Right lobe of liver (tissue), 6 donors: ENCODE data around the gene UVRAG. TPM values are rescaled to one million over a fixed set of nuclear protein-coding genes. Genes with fewer than 3 reads are reported as not detected.

ENCODE experiments used
- ATAC-seq, 4 donors: fragments of 200-7000 bp; cut with Tn5 transposase; one replicate each; pipeline ENCODE4 v1.9.1; 2020; ENCODE audit warnings: mild to moderate bottlenecking in 4 of 4, moderate library complexity in 4 of 4
- DNase-seq, 3 donors: peaks; one replicate each; pipeline ENCODE4 v3.0.0-alpha.2; 2020
- H3K27ac ChIP-seq, 3 donors: fragments of 200-600 bp; one replicate each; pipeline ENCODE4 v1.8.0; 2022
- H3K27me3 ChIP-seq, 2 donors: fragments of 200-600 bp; one replicate each; pipeline ENCODE4 v1.8.0; 2022
- H3K36me3 ChIP-seq, 4 donors: fragments of 200-600 bp; sonication (generic) in 1 of 4; one replicate each; pipeline versions ENCODE4 v1.5.1 to v1.8.0; 2017 to 2022; ENCODE audit warnings: control low read depth in 1 of 4
- H3K4me1 ChIP-seq, 4 donors: fragments of 200-600 bp; sonication (generic) in 1 of 4; one replicate each; pipeline versions ENCODE4 v1.5.1 to v1.8.0; 2017 to 2022; ENCODE audit warnings: control low read depth in 1 of 4
- H3K4me3 ChIP-seq, 3 donors: fragments of 200-600 bp; one replicate each; pipeline ENCODE4 v1.8.0; 2022
- H3K9me3 ChIP-seq, 4 donors: fragments of 200-600 bp; sonication (generic) in 1 of 4; one replicate each; pipeline versions ENCODE4 v1.5.1 to v1.8.0; 2017 to 2022; ENCODE audit warnings: control low read depth in 1 of 4
- POLR2A ChIP-seq: fragments of 450-650 bp; IDR thresholded peaks from one replicate; pipeline ENCODE4 v1.6.1; 2017; ENCODE audit warnings: antibody characterized with exemption, mild to moderate bottlenecking
- WGBS: methylation state at CpG from one replicate; pipeline ENCODE4 v1.1.6; 2018; ENCODE audit warnings: low coverage, low lambda C conversion rate; ENCODE audit not compliant: insufficient coverage; ENCODE audit errors: missing lambda C conversion rate; 5-methylcytosine and 5-hydroxymethylcytosine counted together
- intact Hi-C, 2 donors: fragments of 100-400 bp; cut with DNase I; formaldehyde crosslinking; loops; one replicate each; pipeline versions ENCODE4 v1.11.2 to v1.14.1; 2022
- total RNA-seq, 6 experiments: library from RNA; depleted of rRNA in 2 of 6; stranded (reverse); fragments of >200 nt in 2 of 6; fragmentation: NEBNext Ultra II Directional in 3 of 6; extraction: Animal tissue kit (Norgen Biotek cat#: 25700) in 3 of 6; gene quantifications; one replicate each; pipeline versions ENCODE4 v1.1.0 to v1.2.4, GENCODE V29; 2016 to 2023
- TF ChIP-seq, protein P1 (sequence below), 4 donors: fragments of 200-600 bp in 3 of 4; fragments of 450-650 bp in 1 of 4; IDR thresholded peaks; one replicate each; pipeline versions ENCODE4 v1.5.1 to v1.8.0; 2016 to 2022; ENCODE audit warnings: antibody characterized with exemption in 4 of 4, mild to moderate bottlenecking in 2 of 4
- donor health status: DM: no; HTN: yes; CAD: no.
- donor health status: DM: no; HTN: no; CAD: no.
- donor health status: DM: no; HTN: no; CAD: no.
- donor health status: DM: no; HTN: yes; CAD: no.
- donor health status: DM: no; HTN: yes; CAD: no.

Gene UVRAG
- total RNA-seq, 6 experiments from 2014 or later = 8.8 to 12.6 (median 10.3) TPM

DNA sequence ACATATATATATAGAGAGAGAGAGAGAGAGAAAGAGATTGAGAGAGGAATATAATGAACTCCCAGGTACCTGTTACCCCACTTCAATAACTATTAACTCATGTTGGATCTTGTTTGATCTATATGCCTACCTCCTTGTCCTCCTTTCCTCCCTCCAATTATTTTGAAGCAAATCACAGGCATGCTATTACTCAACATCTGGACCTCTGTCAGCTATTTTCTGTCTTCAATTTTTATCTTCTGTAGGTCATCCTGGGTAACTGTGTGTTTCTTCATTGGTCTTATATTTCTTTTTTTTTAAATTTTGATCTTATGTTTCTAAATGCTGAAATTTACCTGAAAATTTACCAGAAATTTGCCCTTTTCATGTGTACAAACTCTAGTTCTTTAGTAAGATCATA is 24.8 kb downstream of the UVRAG start:
- TF ChIP-seq, protein P1, sequence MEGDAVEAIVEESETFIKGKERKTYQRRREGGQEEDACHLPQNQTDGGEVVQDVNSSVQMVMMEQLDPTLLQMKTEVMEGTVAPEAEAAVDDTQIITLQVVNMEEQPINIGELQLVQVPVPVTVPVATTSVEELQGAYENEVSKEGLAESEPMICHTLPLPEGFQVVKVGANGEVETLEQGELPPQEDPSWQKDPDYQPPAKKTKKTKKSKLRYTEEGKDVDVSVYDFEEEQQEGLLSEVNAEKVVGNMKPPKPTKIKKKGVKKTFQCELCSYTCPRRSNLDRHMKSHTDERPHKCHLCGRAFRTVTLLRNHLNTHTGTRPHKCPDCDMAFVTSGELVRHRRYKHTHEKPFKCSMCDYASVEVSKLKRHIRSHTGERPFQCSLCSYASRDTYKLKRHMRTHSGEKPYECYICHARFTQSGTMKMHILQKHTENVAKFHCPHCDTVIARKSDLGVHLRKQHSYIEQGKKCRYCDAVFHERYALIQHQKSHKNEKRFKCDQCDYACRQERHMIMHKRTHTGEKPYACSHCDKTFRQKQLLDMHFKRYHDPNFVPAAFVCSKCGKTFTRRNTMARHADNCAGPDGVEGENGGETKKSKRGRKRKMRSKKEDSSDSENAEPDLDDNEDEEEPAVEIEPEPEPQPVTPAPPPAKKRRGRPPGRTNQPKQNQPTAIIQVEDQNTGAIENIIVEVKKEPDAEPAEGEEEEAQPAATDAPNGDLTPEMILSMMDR (IDR thresholded peaks at IDR 0.05) = no peak
- no peak for TF ChIP-seq POLR2A
- ATAC-seq (peak in 1 of 4 donors; percentile 32), DNase-seq (no peak)
- intact Hi-C loops = no loop called here
- Histone ChIP-seq H3K4me1 (peaks cover 0 to 7% (median 0%) of the 10 kb centered on the region in 4 donors), H3K27me3 (no peaks in the 10 kb centered on the region), H3K4me3 (no peak overlapping the region), H3K9me3 (no peaks in the 10 kb centered on the region), H3K36me3 (no peaks in the 10 kb centered on the region), H3K27ac (no peak overlapping the region)

DNA sequence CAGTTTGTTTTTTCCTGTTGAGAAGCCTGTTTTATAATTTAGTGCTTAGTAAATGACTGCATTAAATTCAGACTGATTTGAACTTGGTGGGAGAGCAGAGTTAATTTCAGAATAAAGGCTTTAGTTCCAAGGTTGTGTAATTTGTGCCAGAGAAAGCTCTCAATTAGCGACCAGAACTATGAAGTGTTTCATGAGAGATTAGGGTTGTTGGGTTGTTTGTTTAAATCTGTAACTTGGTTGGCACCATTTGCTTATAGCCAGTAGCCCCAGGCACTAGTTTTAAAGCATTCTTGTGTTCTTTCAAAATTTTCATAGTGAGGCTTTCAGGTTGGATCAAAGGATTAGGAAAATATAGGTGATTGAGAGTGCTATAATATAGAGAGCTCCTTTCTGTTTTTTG is 25.5 kb downstream of the UVRAG start:
- no peaks in the 10 kb centered on the region for H3K9me3 ChIP-seq
- intact Hi-C loops = no loop called here
- no peak overlapping the region for H3K4me3 ChIP-seq
- TF ChIP-seq POLR2A = no peak
- TF ChIP-seq, protein P1 (IDR thresholded peaks at IDR 0.05) = no peak
- H3K4me1 ChIP-seq = peaks cover 0 to 7% (median 0%) of the 10 kb centered on the region in 4 donors
- DNase-seq = no peak
- no peaks in the 10 kb centered on the region for H3K27me3 ChIP-seq
- no peaks in the 10 kb centered on the region for H3K36me3 ChIP-seq
- 27% methylated on average over 1 of the region's 1 CpG for WGBS
- no peak for ATAC-seq
- no peak overlapping the region for H3K27ac ChIP-seq

DNA sequence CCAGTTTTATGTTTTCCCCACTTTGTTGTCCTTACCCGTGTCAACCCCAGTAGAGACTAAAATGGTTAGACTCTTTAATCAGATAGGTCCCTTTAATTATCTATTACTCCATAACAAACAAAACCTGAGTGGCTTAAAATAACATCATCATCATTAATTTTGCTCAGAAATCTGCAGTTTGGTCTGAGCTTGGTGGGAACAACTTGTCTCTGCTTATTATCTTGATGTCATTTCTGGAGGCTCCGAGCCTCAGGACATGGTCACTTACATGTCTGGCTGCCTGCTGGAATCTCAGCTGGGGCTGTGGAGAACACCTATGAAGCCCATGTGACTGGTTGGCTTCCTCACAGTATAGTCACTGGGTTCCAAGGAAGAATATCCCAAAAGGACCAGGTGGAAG is 26.7 kb downstream of the UVRAG start:
- intact Hi-C loops = no loop called here
- Histone ChIP-seq H3K4me3 (no peak overlapping the region), H3K4me1 (peaks cover 0 to 7% (median 0%) of the 10 kb centered on the region in 4 donors), H3K36me3 (no peaks in the 10 kb centered on the region), H3K27me3 (no peaks in the 10 kb centered on the region), H3K27ac (no peak overlapping the region), H3K9me3 (no peaks in the 10 kb centered on the region)
- no peak for ATAC-seq
- TF ChIP-seq, protein P1 (IDR thresholded peaks at IDR 0.05) = no peak
- TF ChIP-seq POLR2A = no peak
- 89% methylated on average over 2 of the region's 2 CpGs for WGBS
- DNase-seq = no peak

DNA sequence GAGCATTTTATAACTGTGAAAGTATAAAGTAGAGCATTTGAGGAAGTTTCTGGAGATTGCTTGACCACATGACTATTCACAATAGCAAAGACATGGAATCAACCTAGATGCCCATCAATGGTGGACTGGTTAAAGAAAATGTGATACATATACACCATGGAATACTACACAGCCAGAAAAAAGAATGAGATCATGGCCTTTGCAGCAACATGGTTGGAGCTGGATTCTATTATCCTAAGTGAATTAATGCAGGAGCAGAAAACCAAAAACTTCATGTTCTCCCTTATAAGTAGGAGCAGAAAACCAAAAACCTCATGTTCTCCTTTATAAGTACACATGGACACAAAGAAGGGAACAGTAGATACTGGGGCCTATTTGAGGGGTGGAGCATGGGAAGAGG is 30.3 kb downstream of the UVRAG start:
- no peak overlapping the region for H3K27ac ChIP-seq
- no peaks in the 10 kb centered on the region for H3K36me3 ChIP-seq
- no peak overlapping the region for H3K4me3 ChIP-seq
- H3K4me1 ChIP-seq = peaks cover 0 to under 1% (median 0%) of the 10 kb centered on the region in 4 donors
- TF ChIP-seq, protein P1 (IDR thresholded peaks at IDR 0.05) = no peak
- TF ChIP-seq POLR2A = no peak
- DNase-seq (no peak), ATAC-seq (no peak)
- H3K27me3 ChIP-seq = no peaks in the 10 kb centered on the region
- intact Hi-C loops = no loop called here
- no peaks in the 10 kb centered on the region for H3K9me3 ChIP-seq

DNA sequence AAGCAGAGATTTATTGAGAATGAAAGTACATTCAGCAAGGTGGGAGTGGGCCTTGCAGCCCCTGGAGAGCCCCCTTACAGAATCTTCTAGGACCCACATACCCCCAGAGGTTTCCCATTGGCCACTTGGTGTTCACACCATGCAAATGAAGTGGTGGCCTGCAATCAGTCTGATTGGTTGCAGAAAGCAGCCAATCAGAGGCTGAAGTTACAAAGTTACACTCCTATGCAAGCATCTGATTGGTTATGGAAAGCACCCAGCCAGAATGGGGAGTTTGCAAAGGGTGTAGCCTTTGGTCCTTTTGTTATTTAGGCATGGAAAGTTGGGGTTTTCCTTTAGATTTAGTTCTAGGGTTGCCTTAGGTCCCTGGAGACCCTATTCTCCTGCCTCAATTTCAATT is 34.9 kb downstream of the UVRAG start:
- Histone ChIP-seq H3K27me3 (no peaks in the 10 kb centered on the region), H3K9me3 (no peaks in the 10 kb centered on the region), H3K4me1 (no peaks in the 10 kb centered on the region), H3K4me3 (no peak overlapping the region), H3K27ac (no peak overlapping the region), H3K36me3 (no peaks in the 10 kb centered on the region)
- ATAC-seq (no peak), DNase-seq (no peak)
- no peak for TF ChIP-seq POLR2A
- TF ChIP-seq, protein P1 (IDR thresholded peaks at IDR 0.05) = no peak
- intact Hi-C loops = no loop called here
